HEK293 (cell line): ENCODE results near the gene METAP1D.

Source experiments
- CTCF ChIA-PET: fragments of 350-600 bp; formaldehyde crosslinking; extraction: SDS; loops from one replicate; lab custom pipeline; 2021; ENCODE audit warnings: antibody characterized with exemption; lab: Yijun Ruan, JAX
- POLR2A ChIA-PET: fragments of 300-600 bp; formaldehyde crosslinking; extraction: SDS; loops from one replicate; lab custom pipeline; 2020; ENCODE audit warnings: antibody characterized with exemption, inconsistent platforms; lab: Yijun Ruan, JAX
- H3K27ac ChIP-seq: fragments of 200-500 bp; sonication (Bioruptor generic); 2 replicates; pipeline ENCODE4 v1.5.1; 2014; ENCODE audit warnings: low read depth, low read length, control low read depth, inconsistent platforms; ENCODE audit errors: extremely low read depth
- H3K36me3 ChIP-seq, 2 experiments: fragments of 200-500 bp in 1 of 2; sonication (Bioruptor generic) in 1 of 2; 1 replicate in 1 of 2; 2 replicates in 1 of 2; pipeline ENCODE4 v1.5.1; 2014 to 2017; ENCODE audit warnings: inconsistent platforms in 2 of 2, low read length in 2 of 2; ENCODE audit not compliant: control insufficient read depth in 2 of 2, insufficient read depth in 1 of 2
- H3K4me1 ChIP-seq: fragments of 200-500 bp; sonication (Bioruptor generic); 2 replicates; pipeline ENCODE4 v1.5.1; 2014; ENCODE audit warnings: mild to moderate bottlenecking, low read length, inconsistent platforms; ENCODE audit not compliant: control insufficient read depth, insufficient read depth
- H3K4me3 ChIP-seq: 2 replicates; pipeline ENCODE4 v1.5.1; 2011; ENCODE audit warnings: low read depth, mild to moderate bottlenecking, control low read depth, low read length, moderate library complexity
- H3K9me3 ChIP-seq: fragments of 200-500 bp; sonication (Bioruptor generic); 2 replicates; pipeline ENCODE4 v1.5.1; 2014; ENCODE audit warnings: low read depth, low read length, inconsistent platforms; ENCODE audit not compliant: control insufficient read depth, insufficient read depth
- KLF10 ChIP-seq: fragments of 450-650 bp; IDR thresholded peaks from 2 replicates; pipeline ENCODE4 v1.5.1; 2018; ENCODE audit warnings: missing biosample characterization, mild to moderate bottlenecking, missing genetic modification characterization
- PRDM1 ChIP-seq: fragments of 450-650 bp; formaldehyde crosslinking; IDR thresholded peaks from 2 replicates; pipeline ENCODE4; 2016; ENCODE audit warnings: missing biosample characterization, missing genetic modification characterization
- SP2 ChIP-seq: fragments of 450-650 bp; formaldehyde crosslinking; IDR thresholded peaks from 2 replicates; pipeline ENCODE4 v1.5.1; 2016; ENCODE audit warnings: missing biosample characterization, missing genetic modification characterization
- YY2 ChIP-seq: fragments of 450-650 bp; formaldehyde crosslinking; IDR thresholded peaks from 2 replicates; pipeline ENCODE4 v1.5.1; 2016; ENCODE audit warnings: missing biosample characterization, missing genetic modification characterization
- ZNF18 ChIP-seq: fragments of 450-650 bp; formaldehyde crosslinking; IDR thresholded peaks from 2 replicates; pipeline ENCODE4 v1.5.1; 2016; ENCODE audit warnings: missing biosample characterization, missing genetic modification characterization
- ZNF391 ChIP-seq: fragments of 450-650 bp; formaldehyde crosslinking; IDR thresholded peaks from 2 replicates; pipeline ENCODE4 v1.5.1; 2016; ENCODE audit warnings: low read depth, missing biosample characterization, missing genetic modification characterization, borderline replicate concordance
- ZNF514 ChIP-seq: fragments of 450-650 bp; formaldehyde crosslinking; IDR thresholded peaks from 2 replicates; pipeline ENCODE4 v1.5.1; 2016; ENCODE audit warnings: missing biosample characterization, missing genetic modification characterization
- ZNF529 ChIP-seq: fragments of 450-650 bp; formaldehyde crosslinking; IDR thresholded peaks from 2 replicates; pipeline ENCODE4 v1.5.1; 2017; ENCODE audit warnings: missing genetic modification characterization, missing biosample characterization; ENCODE audit not compliant: insufficient replicate concordance
- ZNF555 ChIP-seq: fragments of 450-650 bp; formaldehyde crosslinking; conservative IDR thresholded peaks from 2 replicates; pipeline ENCODE4 v1.5.1; 2017; ENCODE audit warnings: missing biosample characterization, mild to moderate bottlenecking, missing genetic modification characterization, inconsistent platforms
- ZXDB ChIP-seq: fragments of 450-650 bp; formaldehyde crosslinking; IDR thresholded peaks from 2 replicates; pipeline ENCODE4 v1.5.1; 2016; ENCODE audit warnings: missing biosample characterization, missing genetic modification characterization
- TF ChIP-seq, protein P1 (sequence below): fragments of 450-650 bp; formaldehyde crosslinking; IDR thresholded peaks from 2 replicates; pipeline ENCODE4 v1.5.1; 2016; ENCODE audit warnings: missing biosample characterization, missing genetic modification characterization, borderline replicate concordance

METAP1D gene

GRCh38 chr2:172000696-172001361, 1.1 kb downstream of the METAP1D start (continued):
- TF ChIP-seq ZNF18 (no peak), ZNF391 (no peak), ZNF514 (tag by site-specific recombination) (no peak), ZXDB (tag by site-specific recombination) (no peak), KLF10 (tag by site-specific recombination) (no peak), YY2 (tag by site-specific recombination) (no peak)
- TF ChIP-seq, protein P1, sequence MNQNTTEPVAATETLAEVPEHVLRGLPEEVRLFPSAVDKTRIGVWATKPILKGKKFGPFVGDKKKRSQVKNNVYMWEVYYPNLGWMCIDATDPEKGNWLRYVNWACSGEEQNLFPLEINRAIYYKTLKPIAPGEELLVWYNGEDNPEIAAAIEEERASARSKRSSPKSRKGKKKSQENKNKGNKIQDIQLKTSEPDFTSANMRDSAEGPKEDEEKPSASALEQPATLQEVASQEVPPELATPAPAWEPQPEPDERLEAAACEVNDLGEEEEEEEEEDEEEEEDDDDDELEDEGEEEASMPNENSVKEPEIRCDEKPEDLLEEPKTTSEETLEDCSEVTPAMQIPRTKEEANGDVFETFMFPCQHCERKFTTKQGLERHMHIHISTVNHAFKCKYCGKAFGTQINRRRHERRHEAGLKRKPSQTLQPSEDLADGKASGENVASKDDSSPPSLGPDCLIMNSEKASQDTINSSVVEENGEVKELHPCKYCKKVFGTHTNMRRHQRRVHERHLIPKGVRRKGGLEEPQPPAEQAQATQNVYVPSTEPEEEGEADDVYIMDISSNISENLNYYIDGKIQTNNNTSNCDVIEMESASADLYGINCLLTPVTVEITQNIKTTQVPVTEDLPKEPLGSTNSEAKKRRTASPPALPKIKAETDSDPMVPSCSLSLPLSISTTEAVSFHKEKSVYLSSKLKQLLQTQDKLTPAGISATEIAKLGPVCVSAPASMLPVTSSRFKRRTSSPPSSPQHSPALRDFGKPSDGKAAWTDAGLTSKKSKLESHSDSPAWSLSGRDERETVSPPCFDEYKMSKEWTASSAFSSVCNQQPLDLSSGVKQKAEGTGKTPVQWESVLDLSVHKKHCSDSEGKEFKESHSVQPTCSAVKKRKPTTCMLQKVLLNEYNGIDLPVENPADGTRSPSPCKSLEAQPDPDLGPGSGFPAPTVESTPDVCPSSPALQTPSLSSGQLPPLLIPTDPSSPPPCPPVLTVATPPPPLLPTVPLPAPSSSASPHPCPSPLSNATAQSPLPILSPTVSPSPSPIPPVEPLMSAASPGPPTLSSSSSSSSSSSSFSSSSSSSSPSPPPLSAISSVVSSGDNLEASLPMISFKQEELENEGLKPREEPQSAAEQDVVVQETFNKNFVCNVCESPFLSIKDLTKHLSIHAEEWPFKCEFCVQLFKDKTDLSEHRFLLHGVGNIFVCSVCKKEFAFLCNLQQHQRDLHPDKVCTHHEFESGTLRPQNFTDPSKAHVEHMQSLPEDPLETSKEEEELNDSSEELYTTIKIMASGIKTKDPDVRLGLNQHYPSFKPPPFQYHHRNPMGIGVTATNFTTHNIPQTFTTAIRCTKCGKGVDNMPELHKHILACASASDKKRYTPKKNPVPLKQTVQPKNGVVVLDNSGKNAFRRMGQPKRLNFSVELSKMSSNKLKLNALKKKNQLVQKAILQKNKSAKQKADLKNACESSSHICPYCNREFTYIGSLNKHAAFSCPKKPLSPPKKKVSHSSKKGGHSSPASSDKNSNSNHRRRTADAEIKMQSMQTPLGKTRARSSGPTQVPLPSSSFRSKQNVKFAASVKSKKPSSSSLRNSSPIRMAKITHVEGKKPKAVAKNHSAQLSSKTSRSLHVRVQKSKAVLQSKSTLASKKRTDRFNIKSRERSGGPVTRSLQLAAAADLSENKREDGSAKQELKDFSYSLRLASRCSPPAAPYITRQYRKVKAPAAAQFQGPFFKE (tag by site-specific recombination): no peak

DNA sequence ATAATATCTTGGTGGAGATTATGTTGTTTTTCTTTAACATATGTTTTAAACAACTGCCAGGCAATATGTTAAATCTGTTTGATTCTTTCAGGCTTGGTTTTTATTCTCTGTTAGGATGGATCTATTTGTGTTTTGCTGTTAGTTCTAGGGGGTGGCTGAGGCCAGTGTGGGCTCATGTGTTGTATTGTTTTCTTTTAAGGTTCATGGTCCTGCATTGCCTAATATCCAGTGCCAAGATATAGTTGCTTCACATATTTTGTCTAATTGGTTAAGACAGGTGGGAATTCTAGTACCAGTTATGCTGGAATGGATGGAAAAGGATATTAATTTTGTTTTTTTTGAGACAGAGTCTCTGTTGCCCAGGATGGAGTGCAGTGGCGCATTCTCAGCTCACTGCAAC, 7.6 kb downstream of the METAP1D start:
- H3K9me3 ChIP-seq: no peaks in the 10 kb centered on the region
- POLR2A ChIA-PET: interaction anchor here (0.9 kb wide), 1 partner anchor 96 kb away, joined by 3 read pairs; the partner anchor contains the start of gene DLX2
- H3K36me3 ChIP-seq: no peaks in the 10 kb centered on the region
- no peak overlapping the region for H3K4me3 ChIP-seq
- no peak overlapping the region for H3K27ac ChIP-seq
- CTCF ChIA-PET: no interaction called here
- no peaks in the 10 kb centered on the region for H3K4me1 ChIP-seq
- TF ChIP-seq SP2 (tag by site-specific recombination) (no peak), ZNF529 (no peak)

DNA sequence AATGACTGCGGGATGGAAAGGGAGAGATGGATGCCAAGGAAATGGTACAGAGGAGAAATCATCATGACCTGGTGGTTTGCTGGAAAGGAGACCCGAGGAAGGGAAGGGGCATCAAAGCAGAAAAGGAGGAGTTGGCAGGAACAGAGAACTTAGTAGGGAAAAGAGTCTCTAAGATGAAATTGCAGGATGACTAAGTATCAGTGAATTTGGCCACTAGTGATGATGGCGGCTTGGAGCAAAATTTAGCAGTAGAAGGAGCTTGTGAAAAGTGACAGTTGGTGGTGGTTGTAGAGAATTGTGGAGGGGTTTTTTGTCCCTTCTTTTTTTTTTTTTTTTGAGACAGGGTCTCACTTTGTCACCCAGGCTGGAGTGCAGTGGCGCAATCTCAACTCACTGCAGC, 10.1 kb downstream of the METAP1D start:
- no peak overlapping the region for H3K4me3 ChIP-seq
- ChIA-PET CTCF (interaction anchor here (0.5 kb wide), 1 partner anchor 67 kb away, joined by 7 read pairs; no protein-coding TSS in a partner anchor), POLR2A (interaction anchor here (0.7 kb wide), 1 partner anchor 11 kb away, joined by 3 read pairs; no protein-coding TSS in a partner anchor)
- H3K36me3 ChIP-seq: no peaks in the 10 kb centered on the region
- TF ChIP-seq PRDM1 (tag by site-specific recombination): peak; percentile 74; the same call in 1 of the 2 replicates
- TF ChIP-seq ZNF555 (tag by site-specific recombination): no peak
- H3K27ac ChIP-seq: no peak overlapping the region
- no peaks in the 10 kb centered on the region for H3K4me1 ChIP-seq
- no peaks in the 10 kb centered on the region for H3K9me3 ChIP-seq
